Kidney (tissue), 14 donors: ENCODE data around the gene LENG8. TPM values are rescaled to one million over a fixed set of nuclear protein-coding genes. Genes with fewer than 3 reads are reported as not detected.

Source experiments
- DNase-seq, 5 donors: peaks; one replicate each; pipeline ENCODE4 v3.0.0-alpha.2; 2013 to 2020
- FAIRE-seq: peaks from 2 replicates; lab custom pipeline; 2012; peaks lifted over from hg19 to GRCh38; lab: Jason Lieb, UNC
- H3K27ac ChIP-seq, 2 donors: one replicate each; pipeline ENCODE4 v1.7.0; 2013; ENCODE audit warnings: low read depth in 2 of 2, low read length in 2 of 2, inconsistent platforms in 1 of 2
- H3K27me3 ChIP-seq: one replicate; pipeline ENCODE4 v1.7.1; 2013; ENCODE audit warnings: low read length, inconsistent platforms; ENCODE audit not compliant: control insufficient read depth, insufficient read depth
- H3K36me3 ChIP-seq, 3 donors: one replicate each; pipeline versions ENCODE4 v1.7.0 to v1.7.1; 2013; ENCODE audit warnings: low read length in 3 of 3, control low read depth in 1 of 3, inconsistent platforms in 1 of 3; ENCODE audit not compliant: insufficient read depth in 3 of 3, control insufficient read depth in 2 of 3
- H3K4me1 ChIP-seq, 3 donors: one replicate each; pipeline versions ENCODE4 v1.7.0 to v1.7.1; 2013; ENCODE audit warnings: low read length in 3 of 3, inconsistent platforms in 1 of 3, low read depth in 1 of 3; ENCODE audit not compliant: control insufficient read depth in 2 of 3, insufficient read depth in 2 of 3
- H3K4me3 ChIP-seq, 3 donors: one replicate each; pipeline versions ENCODE4 v1.7.0 to v1.8.1; 2013; ENCODE audit warnings: low read length in 3 of 3, control low read depth in 1 of 3, inconsistent platforms in 1 of 3
- H3K9ac ChIP-seq, 3 donors: one replicate each; pipeline versions ENCODE4 v1.7.0 to v1.7.1; 2013; ENCODE audit warnings: low read length in 3 of 3, control low read depth in 1 of 3, inconsistent platforms in 1 of 3
- H3K9me3 ChIP-seq, 3 donors: one replicate each; pipeline versions ENCODE4 v1.7.0 to v1.7.1; 2013; ENCODE audit warnings: low read length in 3 of 3, control low read depth in 1 of 3, inconsistent platforms in 1 of 3; ENCODE audit not compliant: control insufficient read depth in 2 of 3, insufficient read depth in 1 of 3
- intact Hi-C: fragments of 100-400 bp; cut with DNase I; formaldehyde crosslinking; loops from one replicate; pipeline ENCODE4 v1.11.1; 2022
- polyA plus RNA-seq: library from polyadenylated mRNA; stranded (reverse); fragments of 350-450 nt; fragmentation: Illumina TruSeq; extraction: RNeasy Lipid Tissue Mini Kit (QIAGEN cat#74804); gene quantifications from one replicate; pipeline ENCODE4 v1.2.3, GENCODE V29; 2014; ENCODE audit warnings: low read depth, low replicate concordance; ENCODE audit not compliant: insufficient read depth
- total RNA-seq: library from RNA; stranded (reverse); fragmentation: NEBNext Ultra II Directional; extraction: Animal tissue kit (Norgen Biotek cat#: 25700); gene quantifications from one replicate; pipeline ENCODE4 v1.2.1, GENCODE V29; 2021
- TF ChIP-seq, protein P1 (sequence below): IDR thresholded peaks from 3 replicates; pipeline ENCODE4 v1.5.1; 2012; ENCODE audit warnings: mild to moderate bottlenecking, moderate library complexity, borderline replicate concordance; ENCODE audit not compliant: insufficient read depth; ENCODE audit errors: extremely low read depth
- donor health status: control.
- donor health status: control.
- donor health status: control.
- donor health status: control.
- donor health status: control.
- donor health status: DM: yes; HTN: yes; CAD: no.
- donor health status: Normal renal cell carcinoma (clear cell type).

LENG8 gene
- total and polyA plus RNA-seq, 2 donors from 2014 or later: 48.6 to 208 TPM

GRCh38 chr19:54480051-54480450 is 31.1 kb downstream of the LENG8 start:
- Histone ChIP-seq H3K36me3 (no peaks in the 10 kb centered on the region), H3K27me3 (no peaks in the 10 kb centered on the region)

DNA sequence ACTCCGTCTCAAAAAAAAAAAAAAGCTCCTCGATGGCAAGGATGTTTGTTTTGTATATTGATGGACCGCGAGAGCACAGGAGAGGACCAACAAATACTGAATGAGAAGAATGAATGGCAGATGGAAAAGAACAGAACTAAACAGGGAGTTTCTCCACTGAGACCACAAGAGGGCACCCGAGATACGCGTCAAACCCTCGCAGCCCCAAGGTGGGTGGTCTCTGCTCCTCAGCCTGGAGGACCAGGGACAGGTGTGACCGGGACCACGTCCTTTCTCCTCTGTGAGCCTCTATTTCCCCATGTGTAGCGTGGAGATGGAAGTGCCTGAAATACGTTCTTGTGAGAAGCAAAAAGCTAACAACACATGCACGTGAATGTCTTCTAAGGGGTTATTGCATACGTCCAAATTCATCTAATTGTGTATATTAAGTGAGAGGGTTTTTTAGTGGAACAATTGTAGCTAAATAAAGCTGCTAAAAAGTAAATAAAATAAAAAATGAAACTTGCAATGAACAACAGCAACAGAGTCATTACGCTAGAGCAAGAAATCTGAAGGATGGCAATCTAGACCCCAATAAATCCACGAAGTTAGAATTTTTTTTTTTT is 32.4 kb downstream of the LENG8 start:
- H3K4me1 ChIP-seq: no peaks in the 10 kb centered on the region
- no peaks in the 10 kb centered on the region for H3K36me3 ChIP-seq
- no peak overlapping the region for H3K27ac ChIP-seq
- intact Hi-C loops: no loop called here
- no peak overlapping the region for H3K4me3 ChIP-seq
- no peaks in the 10 kb centered on the region for H3K9me3 ChIP-seq
- FAIRE-seq: no peak
- DNase-seq: peak; percentile 48 to 91 (median 67)
- no peak overlapping the region for H3K9ac ChIP-seq
- TF ChIP-seq, protein P1, sequence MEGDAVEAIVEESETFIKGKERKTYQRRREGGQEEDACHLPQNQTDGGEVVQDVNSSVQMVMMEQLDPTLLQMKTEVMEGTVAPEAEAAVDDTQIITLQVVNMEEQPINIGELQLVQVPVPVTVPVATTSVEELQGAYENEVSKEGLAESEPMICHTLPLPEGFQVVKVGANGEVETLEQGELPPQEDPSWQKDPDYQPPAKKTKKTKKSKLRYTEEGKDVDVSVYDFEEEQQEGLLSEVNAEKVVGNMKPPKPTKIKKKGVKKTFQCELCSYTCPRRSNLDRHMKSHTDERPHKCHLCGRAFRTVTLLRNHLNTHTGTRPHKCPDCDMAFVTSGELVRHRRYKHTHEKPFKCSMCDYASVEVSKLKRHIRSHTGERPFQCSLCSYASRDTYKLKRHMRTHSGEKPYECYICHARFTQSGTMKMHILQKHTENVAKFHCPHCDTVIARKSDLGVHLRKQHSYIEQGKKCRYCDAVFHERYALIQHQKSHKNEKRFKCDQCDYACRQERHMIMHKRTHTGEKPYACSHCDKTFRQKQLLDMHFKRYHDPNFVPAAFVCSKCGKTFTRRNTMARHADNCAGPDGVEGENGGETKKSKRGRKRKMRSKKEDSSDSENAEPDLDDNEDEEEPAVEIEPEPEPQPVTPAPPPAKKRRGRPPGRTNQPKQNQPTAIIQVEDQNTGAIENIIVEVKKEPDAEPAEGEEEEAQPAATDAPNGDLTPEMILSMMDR: peak; percentile 30
- H3K27me3 ChIP-seq: no peaks in the 10 kb centered on the region

More at GRCh38 chr19:54480051-54480450, 31.1 kb downstream of the LENG8 start:
- intact Hi-C loops: no loop called here
- no peak for DNase-seq
- no peaks in the 10 kb centered on the region for H3K9me3 ChIP-seq
- TF ChIP-seq, protein P1: no peak
- no peaks in the 10 kb centered on the region for H3K4me1 ChIP-seq
- H3K9ac ChIP-seq: no peak overlapping the region
- no peak overlapping the region for H3K4me3 ChIP-seq
- no peak for FAIRE-seq
- H3K27ac ChIP-seq: no peak overlapping the region

- TF ChIP-seq, protein P1: no peak
- H3K9ac ChIP-seq: no peak overlapping the region
- DNase-seq: no peak
- no peak for FAIRE-seq
- no peak overlapping the region for H3K27ac ChIP-seq
- intact Hi-C loops: no loop called here
- no peaks in the 10 kb centered on the region for H3K9me3 ChIP-seq
- no peaks in the 10 kb centered on the region for H3K4me1 ChIP-seq
- no peaks in the 10 kb centered on the region for H3K27me3 ChIP-seq
- no peaks in the 10 kb centered on the region for H3K36me3 ChIP-seq
- H3K4me3 ChIP-seq: no peak overlapping the region
Measured at GRCh38 chr19:54482889-54483288, 33.9 kb downstream of the LENG8 start.

- Histone ChIP-seq H3K4me3 (no peak overlapping the region), H3K9me3 (no peaks in the 10 kb centered on the region), H3K27ac (no peak overlapping the region), H3K4me1 (no peaks in the 10 kb centered on the region), H3K27me3 (no peaks in the 10 kb centered on the region), H3K36me3 (no peaks in the 10 kb centered on the region), H3K9ac (no peak overlapping the region)
- peak in 1 of 5 donors; percentile 15 for DNase-seq
- intact Hi-C loops: no loop called here
- FAIRE-seq: no peak
- TF ChIP-seq, protein P1: no peak
Measured at GRCh38 chr19:54484451-54484850, 35.5 kb downstream of the LENG8 start.
